Measurements from ENCODE around the gene LPP.

The LPP gene

DNA sequence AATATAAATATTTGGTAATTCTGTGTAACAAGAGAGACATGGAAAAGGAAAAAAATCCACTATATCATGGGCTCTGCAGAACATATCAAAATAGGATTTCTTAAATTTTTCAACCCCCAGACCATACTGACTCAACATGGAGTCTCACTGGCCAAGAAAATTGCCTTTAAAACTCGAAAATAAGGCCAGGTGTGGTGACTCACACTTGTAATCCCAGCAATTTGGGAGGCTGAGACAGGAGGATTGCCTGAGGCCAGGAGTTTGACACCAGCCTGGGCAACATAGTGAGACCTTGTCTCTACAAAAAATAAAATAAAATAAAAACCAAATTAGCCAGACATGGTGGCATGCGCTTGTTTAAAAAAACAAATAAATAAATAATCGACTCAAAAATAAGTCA lies 723.4 kb downstream of the LPP start:
- Histone ChIP-seq H3K9me3 (ENCODE audit: control insufficient read depth, insufficient read depth, low read length) (no peaks in the 10 kb centered on the region), H3K4me1 (ENCODE audit: control insufficient read depth, low read length) (no peaks in the 10 kb centered on the region), H3K27ac (ENCODE audit: low read depth, low read length) (no peak overlapping the region), H3K9me2 (replicated peaks; ENCODE audit: control insufficient read depth, low read length) (no peaks in the 10 kb centered on the region), H3K36me3 (ENCODE audit: control insufficient read depth, low read length) (peaks cover 30% of the 10 kb centered on the region), H4K20me1 (ENCODE audit: control insufficient read depth, insufficient read depth, low read depth, low read length) (no peaks in the 10 kb centered on the region), H3K79me2 (ENCODE audit: control insufficient read depth, low read length) (no peaks in the 10 kb centered on the region), H3K4me3 (ENCODE audit: low read length) (no peak overlapping the region), H3K4me2 (ENCODE audit: low read length) (no peak overlapping the region), H3K27me3 (ENCODE audit: control insufficient read depth, low read length) (no peaks in the 10 kb centered on the region), H3F3A (ENCODE audit: control insufficient read depth, insufficient read depth) (no peaks in the 10 kb centered on the region)
- TF ChIP-seq, protein P1, sequence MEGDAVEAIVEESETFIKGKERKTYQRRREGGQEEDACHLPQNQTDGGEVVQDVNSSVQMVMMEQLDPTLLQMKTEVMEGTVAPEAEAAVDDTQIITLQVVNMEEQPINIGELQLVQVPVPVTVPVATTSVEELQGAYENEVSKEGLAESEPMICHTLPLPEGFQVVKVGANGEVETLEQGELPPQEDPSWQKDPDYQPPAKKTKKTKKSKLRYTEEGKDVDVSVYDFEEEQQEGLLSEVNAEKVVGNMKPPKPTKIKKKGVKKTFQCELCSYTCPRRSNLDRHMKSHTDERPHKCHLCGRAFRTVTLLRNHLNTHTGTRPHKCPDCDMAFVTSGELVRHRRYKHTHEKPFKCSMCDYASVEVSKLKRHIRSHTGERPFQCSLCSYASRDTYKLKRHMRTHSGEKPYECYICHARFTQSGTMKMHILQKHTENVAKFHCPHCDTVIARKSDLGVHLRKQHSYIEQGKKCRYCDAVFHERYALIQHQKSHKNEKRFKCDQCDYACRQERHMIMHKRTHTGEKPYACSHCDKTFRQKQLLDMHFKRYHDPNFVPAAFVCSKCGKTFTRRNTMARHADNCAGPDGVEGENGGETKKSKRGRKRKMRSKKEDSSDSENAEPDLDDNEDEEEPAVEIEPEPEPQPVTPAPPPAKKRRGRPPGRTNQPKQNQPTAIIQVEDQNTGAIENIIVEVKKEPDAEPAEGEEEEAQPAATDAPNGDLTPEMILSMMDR (IDR thresholded peaks at IDR 0.05; ENCODE audit: low read depth, low read length, poor library complexity, severe bottlenecking) = no peak
- no peak for TF ChIP-seq EZH2phosphoT487 (IDR thresholded peaks at IDR 0.05; ENCODE audit: borderline replicate concordance, low read length)

DNA sequence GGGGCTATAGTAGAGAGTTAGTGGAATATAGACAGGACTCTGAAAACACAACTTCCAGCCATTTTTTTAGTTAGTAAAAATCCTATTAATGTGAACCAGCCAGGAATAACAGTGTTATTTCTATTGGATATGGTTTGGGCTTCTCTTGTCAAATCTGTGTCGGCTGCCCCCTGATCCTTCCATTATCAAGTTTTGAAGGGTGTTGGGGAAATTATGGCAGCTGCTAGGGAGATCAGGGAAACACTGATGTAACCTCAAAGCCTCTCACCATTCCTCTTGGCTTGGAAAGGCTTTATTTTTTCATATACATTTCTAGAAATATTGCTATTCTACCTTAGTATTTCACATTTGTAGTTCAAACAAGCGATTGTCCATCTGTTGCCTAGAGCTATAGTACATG lies 724.1 kb downstream of the LPP start:
- no peaks in the 10 kb centered on the region for H3F3A ChIP-seq (ENCODE audit: control insufficient read depth, insufficient read depth)
- no peaks in the 10 kb centered on the region for H3K27me3 ChIP-seq (ENCODE audit: control insufficient read depth, low read length)
- no peaks in the 10 kb centered on the region for H3K9me2 ChIP-seq (replicated peaks; ENCODE audit: control insufficient read depth, low read length)
- no peaks in the 10 kb centered on the region for H3K4me1 ChIP-seq (ENCODE audit: control insufficient read depth, low read length)
- H3K9me3 ChIP-seq (ENCODE audit: control insufficient read depth, insufficient read depth, low read length) = no peaks in the 10 kb centered on the region
- no peaks in the 10 kb centered on the region for H4K20me1 ChIP-seq (ENCODE audit: control insufficient read depth, insufficient read depth, low read depth, low read length)
- no peaks in the 10 kb centered on the region for H3K79me2 ChIP-seq (ENCODE audit: control insufficient read depth, low read length)
- TF ChIP-seq EZH2phosphoT487 (IDR thresholded peaks at IDR 0.05; ENCODE audit: borderline replicate concordance, low read length) = no peak
- TF ChIP-seq, protein P1 (IDR thresholded peaks at IDR 0.05; ENCODE audit: low read depth, low read length, poor library complexity, severe bottlenecking) = no peak
- H3K4me3 ChIP-seq (ENCODE audit: low read length) = no peak overlapping the region
- H3K4me2 ChIP-seq (ENCODE audit: low read length) = no peak overlapping the region
- H3K36me3 ChIP-seq (ENCODE audit: control insufficient read depth, low read length) = peaks cover 26% of the 10 kb centered on the region
- H3K27ac ChIP-seq (ENCODE audit: low read depth, low read length) = no peak overlapping the region

DNA sequence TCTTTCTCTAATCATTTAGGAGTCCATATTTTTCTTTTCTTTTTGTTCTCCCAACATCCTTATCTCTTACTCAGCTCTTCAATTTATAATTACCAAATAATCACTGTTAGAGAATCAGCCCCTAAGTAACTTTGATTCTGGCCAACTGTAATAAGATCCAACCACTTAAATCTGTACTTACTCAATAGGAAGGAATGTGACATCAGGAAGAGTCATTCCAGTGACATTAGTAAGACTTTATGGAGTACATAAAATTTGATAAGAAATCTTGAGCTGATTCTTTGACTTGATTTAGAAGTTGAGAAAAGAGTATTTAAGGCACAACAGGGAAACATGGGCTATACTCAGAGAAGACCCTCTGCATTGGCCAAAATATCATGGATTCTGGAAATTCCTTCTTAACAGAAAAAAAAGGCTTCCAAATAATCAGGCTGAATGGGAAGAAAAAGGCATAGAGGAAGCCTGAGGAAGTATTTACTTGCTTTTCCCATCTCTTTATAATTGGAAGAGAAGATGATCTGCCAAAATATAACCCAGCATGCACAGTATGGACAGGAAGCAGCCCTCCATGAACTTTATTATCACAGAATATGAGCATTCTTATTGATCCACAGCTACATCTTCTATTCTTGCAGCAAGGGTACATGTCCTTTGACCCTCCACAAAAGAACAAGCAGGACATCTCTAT lies 728.1 kb downstream of the LPP start:
- Histone ChIP-seq H3K4me2 (ENCODE audit: low read length) (no peak overlapping the region), H3K27ac (ENCODE audit: low read depth, low read length) (no peak overlapping the region), H3K79me2 (ENCODE audit: control insufficient read depth, low read length) (no peaks in the 10 kb centered on the region)

More for the DNA sequence above, 728.1 kb downstream of the LPP start:
- Histone ChIP-seq H4K20me1 (ENCODE audit: control insufficient read depth, insufficient read depth, low read depth, low read length) (no peaks in the 10 kb centered on the region), H3K4me1 (ENCODE audit: control insufficient read depth, low read length) (no peaks in the 10 kb centered on the region), H3K9me2 (replicated peaks; ENCODE audit: control insufficient read depth, low read length) (no peaks in the 10 kb centered on the region), H3K27me3 (ENCODE audit: control insufficient read depth, low read length) (no peaks in the 10 kb centered on the region), H3F3A (ENCODE audit: control insufficient read depth, insufficient read depth) (no peaks in the 10 kb centered on the region), H3K9me3 (ENCODE audit: control insufficient read depth, insufficient read depth, low read length) (no peaks in the 10 kb centered on the region), H3K36me3 (ENCODE audit: control insufficient read depth, low read length) (peaks cover 5% of the 10 kb centered on the region; the same call in 1 of the 2 replicates), H3K4me3 (ENCODE audit: low read length) (no peak overlapping the region)
- TF ChIP-seq, protein P1 (IDR thresholded peaks at IDR 0.05; ENCODE audit: low read depth, low read length, poor library complexity, severe bottlenecking) = no peak
- TF ChIP-seq EZH2phosphoT487 (IDR thresholded peaks at IDR 0.05; ENCODE audit: borderline replicate concordance, low read length) = no peak
